IPS-NIHi7 (cell line): ENCODE measurements around the gene PRKD2.
"Not testable (repeated sequence)": the region's sequence is repeated elsewhere in the genome, so short reads cannot be mapped to it uniquely, and the experiment has no call there.

Experiments
- DNase-seq: peaks from one replicate; pipeline ENCODE4 v3.0.0; 2012; ENCODE audit warnings: mixed read lengths; ENCODE audit errors: extremely low spot score

Gene PRKD2

DNA sequence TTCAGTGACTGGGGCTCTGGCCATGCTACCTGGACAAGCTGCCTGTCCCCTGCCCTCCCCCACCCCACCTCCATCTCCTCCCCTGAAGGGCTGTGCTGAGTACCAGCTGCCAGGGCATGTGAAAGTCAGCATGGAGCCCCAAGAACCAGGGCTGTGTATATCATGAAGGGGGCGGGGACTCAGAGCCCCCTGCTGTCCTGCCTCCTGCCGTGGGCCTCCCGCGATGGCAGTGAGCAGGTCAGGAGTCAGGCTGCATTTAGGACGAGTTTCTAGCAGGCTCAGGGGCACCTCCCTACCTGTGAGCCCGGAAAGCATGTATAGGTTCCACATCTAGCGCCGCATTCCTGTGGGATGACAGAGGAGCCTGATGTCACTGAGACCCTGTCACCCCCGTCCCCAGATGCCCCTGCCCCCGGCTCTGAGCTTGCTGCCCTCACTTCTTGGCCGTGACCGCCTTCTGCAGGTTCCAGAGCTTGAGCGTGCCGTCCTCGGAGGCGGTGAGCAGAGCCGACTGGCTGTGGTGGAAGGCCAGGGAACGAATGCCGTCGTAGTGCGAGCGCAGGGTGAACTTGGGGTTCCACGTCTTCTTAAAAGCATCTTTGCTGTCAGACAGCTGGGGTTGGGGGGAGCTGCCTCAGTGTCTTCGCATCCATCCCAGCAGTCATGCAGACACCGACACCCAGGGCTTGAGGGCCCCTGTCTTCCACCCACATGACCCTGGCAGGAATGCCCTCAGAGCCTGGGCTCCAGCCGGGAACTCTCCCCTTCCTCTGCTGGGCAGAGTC is 8.3 kb upstream of the PRKD2 start:
- DNase-seq: no peak

DNA sequence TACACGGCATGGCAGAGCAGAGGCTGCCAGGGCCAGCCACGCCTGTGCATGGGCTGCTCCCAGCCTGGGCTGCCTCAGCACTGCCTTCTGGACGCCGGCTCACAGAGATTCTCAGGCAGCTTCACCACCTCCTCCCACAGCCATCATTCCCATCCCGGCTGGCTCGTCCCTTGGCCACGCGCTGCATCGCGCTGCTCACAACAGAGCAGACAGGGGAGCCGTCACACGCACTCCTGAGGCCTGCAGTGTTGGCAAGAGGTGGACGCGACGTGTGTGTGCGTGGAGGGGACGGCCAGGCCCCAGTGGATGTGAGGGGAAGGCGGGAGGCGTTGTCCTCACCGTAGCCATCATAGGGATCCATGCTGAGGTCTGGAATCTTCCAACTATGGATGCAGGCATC is 7.6 kb upstream of the PRKD2 start:
- no peak for DNase-seq

DNA sequence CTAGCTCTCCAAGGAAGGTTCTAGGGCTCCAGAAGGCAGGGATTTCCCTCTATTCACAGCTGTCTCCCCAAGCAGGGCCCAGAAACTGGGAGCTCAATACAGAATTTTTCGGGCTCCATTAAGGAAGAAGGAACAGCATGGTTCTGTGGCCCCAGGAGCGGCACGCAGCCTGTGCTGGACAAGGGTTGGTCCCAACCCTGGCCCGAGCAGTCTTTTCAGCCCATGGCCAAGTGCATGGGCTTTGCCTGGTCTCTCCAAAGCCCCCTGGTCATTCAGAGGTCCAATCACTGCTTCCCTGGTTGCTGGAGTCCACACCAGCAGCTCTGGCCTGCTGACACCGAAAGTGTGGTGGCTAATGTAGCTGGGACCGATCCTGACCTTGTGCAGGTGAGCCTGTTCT is 6.6 kb upstream of the PRKD2 start:
- no peak for DNase-seq

DNA sequence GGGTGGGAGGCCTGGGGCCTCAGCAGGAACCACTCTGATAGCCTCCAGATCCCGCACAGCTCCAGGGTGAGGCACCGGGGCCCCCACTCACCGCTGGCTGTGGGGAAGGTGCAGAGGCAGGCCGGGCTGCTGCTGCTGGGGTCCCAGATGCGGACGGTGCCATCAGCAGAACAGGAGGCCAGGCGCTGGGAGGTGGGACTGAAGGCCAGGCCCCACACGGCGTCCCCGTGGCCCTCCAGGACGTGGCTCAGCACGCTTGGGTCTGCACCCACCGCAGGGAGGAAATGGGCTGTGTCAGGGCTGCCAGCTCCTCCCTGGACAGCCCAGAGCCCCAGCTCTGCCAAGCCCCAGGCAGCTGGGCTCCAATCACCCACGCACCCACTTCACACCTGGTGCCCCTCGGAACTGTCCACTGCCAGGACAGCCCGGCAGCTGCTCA is 6.1 kb upstream of the PRKD2 start:
- DNase-seq: no peak

DNA sequence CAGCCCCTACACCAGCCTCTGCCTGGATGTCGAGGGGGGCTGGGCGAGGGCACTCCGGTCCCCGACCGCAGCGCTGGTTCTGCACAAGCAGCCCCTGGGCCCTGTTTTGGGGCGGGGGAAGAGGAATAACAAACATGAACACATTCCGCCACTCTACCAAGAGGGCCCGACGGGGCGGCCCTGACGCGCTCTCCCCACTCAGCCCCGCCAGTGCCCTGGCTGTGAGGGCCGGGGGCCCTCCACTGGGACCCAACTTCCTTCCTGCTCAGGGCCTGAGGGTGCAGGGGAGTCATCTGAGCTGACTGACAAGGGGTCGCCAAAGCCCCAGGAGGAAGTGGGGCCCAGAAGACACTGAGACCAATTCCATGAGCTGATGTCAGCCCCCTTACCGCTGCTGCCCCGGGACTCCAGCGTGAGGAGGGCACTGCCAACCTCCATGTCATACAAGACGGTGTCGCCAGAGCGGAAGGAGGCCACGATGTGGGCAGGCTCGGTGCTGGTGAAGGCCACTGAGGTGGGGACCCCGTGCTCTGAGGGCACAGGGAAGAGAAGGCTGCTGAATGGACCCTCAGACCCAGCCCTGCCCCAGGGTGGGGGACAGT is 5.6 kb upstream of the PRKD2 start:
- no peak for DNase-seq

DNA sequence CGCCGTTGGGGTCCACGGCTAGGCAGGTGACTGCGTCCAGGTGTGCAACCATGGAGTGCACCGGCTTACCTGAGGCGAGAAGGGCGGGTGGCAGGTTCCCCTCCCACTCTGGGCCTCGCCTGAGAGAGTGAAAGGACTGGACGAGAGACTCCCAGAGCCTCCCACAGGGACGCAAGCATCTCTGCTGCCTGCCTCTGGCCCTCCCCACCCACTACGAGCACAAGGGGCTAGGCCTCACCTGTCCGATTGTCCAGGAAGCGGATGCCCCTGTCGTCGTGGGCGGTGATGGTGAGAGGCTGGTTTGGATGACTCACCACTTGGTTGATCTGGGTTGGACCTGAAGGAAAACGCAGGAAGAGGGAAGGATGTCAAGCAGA is 5.1 kb upstream of the PRKD2 start:
- no peak for DNase-seq

DNA sequence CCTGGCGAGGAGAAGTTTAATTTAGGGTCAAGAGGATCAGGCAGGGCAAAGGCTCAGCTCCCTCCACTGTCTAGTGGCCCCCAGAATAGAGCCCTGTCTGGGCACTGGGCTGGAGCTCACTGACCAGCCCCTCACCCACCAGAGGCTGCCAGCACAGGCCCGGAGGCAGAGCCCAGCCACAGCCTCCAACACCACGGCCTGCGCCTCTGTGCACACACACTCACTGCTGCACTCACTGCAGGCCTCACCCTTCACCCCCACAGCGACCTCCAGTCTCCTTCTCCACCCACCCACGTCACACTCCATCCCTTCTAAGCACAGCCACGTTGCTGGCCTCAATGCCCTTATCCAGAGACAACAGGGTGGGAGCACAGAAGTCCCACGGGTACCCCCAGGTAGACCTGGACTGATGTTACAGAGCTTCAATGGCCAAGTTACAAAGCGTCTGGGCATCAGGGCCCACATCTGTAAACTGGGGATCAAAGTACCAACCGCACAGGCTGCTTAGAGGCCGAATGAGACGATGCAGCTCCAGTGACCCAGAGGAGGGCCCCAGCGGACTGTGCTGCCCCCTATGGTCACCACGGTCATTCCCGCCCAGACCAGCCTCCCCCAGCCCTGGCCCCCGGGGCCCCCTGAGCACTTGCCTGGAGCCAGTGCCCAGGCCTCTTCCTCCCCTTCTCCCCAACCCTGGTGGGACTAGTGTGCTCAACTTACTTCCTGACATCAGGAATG is 4.5 kb upstream of the PRKD2 start:
- DNase-seq: peak; percentile 64

DNA sequence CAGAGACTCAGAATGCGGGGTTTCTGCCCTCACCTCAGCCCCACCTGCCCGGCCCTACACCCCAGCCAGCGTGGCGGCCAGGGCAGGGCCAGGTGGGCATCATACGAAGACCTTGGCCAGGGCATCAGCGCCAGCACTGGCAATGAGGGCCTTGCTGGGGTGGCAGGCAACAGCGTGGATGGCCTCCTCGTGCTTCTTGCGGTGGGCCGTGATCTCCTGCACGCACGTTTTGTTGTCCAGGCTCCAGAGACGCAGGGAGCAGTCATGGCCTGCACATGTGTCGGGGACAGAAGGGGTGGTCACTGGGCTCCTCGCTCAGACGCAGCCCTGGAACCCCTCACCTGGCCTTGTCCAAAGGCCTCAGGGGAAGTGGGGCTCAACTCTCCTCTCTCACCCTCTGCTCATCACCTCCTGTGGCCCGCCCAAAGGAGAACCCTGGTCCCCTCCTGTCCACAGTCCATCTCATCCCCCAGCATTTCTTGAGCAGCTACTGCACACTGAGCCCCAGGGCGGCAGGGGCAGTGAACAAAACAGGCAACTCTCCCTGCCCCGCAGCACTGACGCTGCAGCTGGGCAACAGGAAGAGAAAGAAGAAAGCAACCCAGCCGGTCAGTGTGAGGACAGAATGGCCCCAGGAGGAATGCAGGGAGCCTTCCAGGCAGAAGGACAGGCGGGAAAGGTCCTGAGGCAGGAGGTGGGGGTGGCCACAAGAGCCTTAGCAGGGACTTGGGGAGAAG is 3.8 kb upstream of the PRKD2 start:
- no peak for DNase-seq

DNA sequence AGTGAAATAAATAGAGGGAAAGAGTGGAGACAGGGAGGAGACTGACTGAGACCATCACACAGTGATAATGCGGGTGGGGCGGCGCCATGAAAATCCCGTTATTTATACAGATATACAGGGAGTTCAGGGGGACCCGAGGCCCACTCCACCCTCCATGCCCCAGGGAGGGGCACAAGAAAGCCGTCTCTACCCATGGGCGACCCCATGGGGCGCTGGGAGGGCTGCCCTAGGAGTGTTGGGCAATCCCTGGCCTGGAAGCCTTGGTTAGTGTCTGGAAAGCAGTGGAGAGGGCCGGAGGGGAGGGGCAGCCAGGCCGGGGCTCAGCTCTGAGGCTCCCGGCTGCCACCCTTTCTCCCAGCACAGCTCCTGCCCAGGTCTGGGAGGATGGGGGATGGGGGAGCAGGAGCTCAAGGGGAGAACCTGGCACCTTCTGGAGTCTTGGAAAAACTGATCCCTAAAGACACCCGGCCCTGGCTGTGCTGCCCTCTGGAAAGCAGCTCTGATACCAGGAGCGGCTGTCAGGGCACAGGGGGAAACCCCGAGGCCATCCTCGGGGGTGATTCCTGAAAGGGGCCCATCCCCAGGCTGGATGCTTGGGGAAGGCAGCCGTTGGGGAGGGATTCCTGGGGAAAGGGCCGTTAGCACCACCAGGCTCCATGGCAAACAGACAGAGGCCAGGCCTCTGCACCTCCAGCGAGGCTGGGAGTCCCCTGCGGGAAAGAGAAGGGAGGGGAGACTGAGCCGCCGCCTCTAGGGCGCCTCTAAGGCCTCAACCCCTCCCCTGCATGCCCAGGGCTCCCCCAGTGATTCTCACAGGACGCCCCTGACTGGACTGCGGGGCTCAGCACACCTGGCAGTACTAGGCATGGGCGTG is 3.0 kb upstream of the PRKD2 start:
- no peak for DNase-seq

DNA sequence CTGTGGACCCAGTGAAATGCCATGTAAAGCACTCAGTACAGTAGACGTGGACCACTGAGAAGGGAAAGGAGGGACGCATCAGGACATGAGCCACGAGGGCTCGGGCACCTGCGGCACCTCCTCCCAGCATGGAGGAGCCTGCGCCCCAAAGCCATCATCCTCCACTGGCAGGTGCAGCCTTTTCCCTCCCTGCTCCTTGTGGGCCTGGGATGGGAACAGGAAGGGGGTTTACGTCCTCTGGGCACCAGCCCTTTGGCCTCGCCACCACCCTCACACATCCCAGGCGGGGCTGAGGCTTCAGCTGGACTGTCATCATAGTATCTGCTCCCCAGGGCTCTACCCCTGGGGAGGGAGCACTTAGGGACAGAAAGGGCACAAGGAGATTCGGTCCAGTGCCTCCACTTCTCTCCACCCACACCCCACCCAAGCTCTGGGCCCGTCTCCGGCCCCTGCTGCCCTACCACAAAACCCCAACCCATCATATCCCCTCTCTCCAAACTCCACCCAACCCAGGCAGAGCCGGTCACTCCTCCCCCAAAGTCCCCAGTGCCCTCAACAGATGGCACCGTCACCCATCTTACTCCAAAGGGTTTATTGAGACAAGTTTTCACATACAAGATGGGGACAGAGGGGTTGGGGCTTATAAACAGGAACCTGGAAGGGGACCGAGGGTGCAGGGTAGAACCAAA is 2.2 kb upstream of the PRKD2 start:
- no peak for DNase-seq

DNA sequence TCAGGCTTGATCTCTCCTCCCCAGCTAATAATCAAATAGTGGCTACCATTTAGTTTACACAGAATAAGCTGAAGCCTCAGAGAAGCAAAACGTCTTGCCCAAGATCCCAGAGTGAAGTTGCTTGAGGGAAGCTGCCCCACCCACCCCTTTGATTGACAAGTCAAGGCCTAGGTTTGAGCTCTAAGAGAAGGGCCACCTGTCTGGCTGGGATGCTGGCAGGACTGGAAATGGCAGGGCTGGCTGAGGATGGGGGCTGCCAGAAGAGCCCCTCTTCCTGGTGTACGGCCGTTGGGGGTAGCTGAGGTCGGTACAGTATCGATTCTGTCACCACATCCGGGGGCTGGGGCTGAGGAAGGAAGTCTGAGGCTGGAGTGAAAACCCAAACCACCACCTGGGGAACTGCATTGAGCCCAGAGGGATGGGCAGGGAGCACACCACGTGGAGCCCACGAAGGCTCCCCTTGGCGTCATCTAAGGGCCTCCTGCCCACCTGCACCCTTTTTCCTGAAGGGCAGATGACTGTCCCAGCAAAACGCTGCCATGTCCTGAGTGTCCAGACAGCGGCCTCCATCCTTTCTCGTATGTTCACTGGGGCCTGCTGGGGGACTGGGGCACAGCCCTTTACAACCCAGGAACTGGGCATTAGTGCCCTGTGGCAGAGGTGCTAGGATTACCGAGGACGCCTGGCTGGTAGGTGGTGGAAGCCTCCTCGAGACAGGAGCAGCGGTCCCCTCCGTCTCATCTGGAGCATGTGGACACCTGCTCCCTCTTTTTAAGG is 1.4 kb upstream of the PRKD2 start:
- DNase-seq: no peak

DNA sequence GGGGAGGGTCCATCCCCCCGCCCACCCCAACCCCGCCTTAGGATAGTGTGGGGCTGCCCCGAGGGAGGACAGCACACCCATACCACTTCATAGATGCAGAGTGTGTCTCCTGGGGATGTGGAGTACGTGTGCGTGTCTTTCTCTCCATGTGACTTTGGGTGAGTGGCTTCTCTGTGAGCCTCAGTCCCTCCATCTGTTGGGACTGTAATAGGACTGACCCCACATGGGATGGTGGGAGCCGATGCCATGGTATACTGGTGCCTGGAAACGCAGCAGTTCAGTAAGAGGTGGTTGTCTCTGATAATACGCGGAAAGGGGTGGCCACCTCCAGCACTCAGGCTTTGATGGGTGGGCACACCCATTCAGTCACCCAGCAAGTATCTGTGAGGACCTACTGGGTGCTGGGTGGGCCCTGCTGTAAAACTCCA is 816 bp upstream of the PRKD2 start:
- no peak for DNase-seq

DNA sequence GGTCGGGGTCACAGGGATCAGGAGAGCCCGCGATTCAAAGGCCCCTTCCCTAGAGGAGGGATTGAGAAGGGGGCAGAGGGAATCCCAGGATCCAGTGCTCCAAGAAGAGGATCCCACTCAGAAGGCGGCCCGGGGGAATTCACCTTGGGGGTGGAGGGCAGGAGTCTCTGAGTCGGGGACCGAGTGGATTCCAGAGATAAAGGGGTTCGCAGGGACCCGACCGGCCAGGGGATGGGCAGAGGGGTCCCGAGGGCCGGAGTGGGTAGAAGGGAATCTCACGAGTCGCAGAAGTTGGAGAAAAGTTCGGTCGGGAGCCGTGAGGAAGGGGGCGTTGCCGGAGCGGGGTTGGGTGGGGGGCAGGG is 261 bp downstream of the PRKD2 start:
- DNase-seq: no peak

DNA sequence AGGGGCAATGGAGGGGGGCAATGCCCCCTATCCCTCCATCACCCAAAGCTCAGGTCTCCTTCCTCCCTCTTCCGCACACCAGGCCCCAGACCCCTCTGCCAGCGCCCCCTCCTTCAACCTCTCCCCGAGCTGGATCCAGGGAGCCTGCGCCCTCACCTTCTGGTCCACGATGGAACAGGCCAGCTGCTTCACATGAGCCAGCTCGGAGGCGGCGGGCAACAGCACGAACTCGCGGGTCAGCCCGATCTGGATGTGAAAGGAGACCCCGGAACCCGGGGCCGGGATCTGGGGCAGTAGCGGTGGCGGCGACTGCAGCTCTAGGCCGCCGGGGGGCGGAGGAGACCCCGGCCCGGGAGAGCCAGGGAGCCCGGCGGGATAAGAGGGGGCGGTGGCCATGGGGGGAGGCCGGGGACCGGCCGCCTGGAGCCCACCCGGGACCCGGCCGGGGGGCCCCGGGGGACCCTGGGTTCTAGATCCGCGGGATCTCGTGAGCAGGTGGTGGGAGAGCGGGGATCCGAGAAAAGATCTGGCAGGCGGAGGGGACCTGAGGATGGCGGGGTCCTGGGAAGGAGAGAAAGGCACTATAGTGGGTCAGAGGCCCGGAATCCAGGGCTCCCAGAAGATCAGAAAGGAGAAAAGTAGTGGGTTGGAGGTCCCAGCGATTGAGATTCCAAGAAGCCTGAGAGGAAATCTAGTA is 791 bp downstream of the PRKD2 start:
- peak; percentile 52 for DNase-seq

DNA sequence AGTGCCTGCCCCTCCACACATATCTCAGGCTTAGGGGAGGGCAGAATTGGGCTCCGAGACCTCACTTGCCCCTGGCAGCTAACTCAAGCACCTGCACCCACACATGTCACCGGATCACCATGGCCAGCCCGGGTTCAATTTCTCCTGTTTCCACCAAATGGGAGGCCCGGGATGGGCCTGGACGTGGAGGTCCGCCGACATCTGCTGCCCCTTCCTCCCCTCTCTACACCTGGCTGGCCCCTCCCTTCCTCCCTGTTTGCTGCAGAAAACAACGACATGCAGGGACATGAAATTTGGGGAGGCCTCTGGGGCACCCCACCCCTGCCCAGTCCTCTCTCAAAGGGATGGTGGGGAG is 1.3 kb downstream of the PRKD2 start:
- DNase-seq: no peak

DNA sequence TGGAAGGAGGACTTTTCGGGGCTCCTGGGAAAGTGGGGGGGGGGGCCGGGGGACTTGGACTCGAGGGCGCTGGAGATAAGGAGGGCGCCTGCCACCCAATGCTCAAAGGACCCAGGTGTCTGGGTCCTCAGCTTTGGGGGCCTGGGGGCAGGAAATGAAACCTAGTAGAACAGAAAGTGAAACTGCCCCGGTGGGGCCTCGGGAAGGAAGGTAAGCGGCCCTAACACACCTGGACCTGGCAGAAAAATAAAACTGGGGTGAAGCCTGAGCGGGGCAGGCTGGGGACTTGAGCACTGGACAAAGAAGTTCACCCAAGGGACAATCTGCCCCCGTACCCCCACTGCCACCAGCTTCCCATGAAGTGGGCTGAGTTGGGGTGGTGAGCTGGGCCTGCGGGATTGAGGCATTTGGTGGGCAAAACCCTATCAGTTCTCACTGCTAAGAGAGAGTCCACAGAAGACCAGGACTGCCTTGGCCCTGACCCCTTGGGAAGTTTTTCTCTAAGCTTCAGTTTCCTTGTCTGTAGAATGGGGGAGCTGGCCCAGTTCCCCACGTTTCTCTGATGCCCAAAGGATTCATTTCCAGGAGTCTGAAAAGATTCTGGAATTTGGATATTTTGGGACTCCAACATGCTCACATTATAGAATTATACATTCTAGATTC is 2.3 kb downstream of the PRKD2 start:
- DNase-seq: no peak

DNA sequence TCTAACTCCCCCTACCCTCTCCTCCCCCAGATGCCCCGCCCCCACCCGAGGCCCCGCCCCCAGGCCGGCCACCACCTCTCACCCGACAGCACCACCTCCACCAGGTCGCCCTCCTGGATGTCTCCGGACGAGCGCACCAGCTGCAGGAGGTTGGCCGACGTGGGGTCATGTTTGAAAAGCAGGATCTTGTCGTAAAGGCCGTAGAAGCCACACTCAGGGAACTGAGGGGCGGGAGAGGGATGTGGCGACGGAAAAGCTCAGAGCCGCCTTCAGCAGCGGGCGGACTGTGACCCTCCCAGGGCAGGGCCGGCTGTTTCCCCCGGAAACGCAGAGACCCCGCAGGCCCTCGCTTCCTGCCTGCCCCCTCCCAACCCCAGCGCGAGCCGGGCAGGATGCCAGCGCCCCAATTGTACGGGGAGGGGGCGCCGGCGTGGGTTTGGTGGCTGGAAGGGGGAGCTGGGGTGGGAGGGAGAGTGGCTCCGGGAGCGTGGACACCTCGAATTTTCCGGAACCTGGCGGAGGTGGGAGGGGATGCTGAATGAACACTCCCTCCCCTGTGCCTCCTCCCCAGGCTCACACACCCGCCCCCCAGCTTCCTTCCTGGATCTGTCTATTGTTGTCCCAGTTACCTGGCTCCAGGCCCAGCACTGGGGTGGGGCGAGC is 3.0 kb downstream of the PRKD2 start:
- DNase-seq: peak; percentile 94

DNA sequence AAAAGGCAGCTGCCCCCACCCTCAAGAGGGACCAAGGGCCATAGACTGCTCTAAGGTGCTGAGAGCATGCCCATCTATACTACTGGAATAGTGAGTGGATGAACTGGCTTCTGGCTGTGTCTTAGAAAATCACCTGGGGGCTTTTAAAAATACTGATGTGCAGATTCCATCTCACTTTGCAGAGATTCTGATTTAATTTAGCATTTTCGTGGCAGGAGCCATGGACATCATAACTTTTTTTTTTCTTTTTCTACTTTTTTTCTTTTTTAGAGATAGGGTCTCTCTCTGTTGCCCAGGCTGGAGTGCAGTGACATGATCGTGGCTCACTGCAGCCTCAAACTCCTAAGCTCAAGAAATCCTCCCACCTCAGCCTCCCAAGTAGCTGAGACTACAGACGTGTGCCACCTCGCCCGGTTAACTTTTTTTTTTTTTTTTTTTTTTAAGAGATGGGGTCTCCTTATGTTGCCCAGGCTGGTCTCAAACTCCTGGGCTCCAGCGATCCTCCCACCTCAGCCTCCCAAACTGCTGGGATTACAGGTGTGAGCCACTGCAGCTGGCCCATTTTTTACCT is 4.1 kb downstream of the PRKD2 start:
- not testable (repeated sequence) for DNase-seq
